Epithelial cell of proximal tubule (primary cell): ENCODE measurements around the gene PACRG. TPM values are rescaled to one million over a fixed set of nuclear protein-coding genes. Genes with fewer than 3 reads are reported as not detected.

Experiments
- DNase-seq: peaks from one replicate; pipeline ENCODE4 v3.0.0-alpha.2; 2011; ENCODE audit warnings: low read depth
- H3K4me3 ChIP-seq: 2 replicates; pipeline ENCODE4 v1.5.1; 2011; ENCODE audit warnings: low read depth, mild to moderate bottlenecking, low read length
- total RNA-seq: library from RNA; depleted of rRNA; stranded (reverse); fragments of >200 nt; gene quantifications from 2 replicates; pipeline ENCODE4 v1.2.3, GENCODE V29; 2015
- TF ChIP-seq, protein P1 (sequence below): conservative IDR thresholded peaks from 2 replicates; pipeline ENCODE4 v1.5.1; 2012; ENCODE audit warnings: low read depth, mild to moderate bottlenecking, low read length

The PACRG gene
- total RNA-seq, 1 donor from 2014 or later = 0.12 TPM

DNA sequence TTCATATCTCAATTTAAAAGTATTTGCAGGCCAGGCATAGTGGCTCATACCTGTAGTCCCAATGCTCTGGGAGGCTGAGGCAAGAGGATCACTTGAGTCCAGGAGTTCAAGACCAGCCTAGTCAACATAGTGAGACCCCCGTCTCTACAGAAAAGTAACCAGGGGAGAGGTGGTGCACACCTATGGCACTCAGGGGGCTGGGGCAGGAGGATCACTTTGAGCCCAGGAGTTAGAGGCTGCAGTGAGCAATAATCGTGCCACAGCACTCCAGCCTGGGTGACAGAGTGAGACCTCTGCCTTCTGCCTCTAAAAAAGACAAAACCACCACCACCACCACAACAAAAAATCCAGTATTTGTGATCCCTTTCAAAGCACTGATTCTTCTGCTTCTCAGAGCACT lies 501.3 kb downstream of the PACRG start:
- H3K4me3 ChIP-seq = no peak overlapping the region
- TF ChIP-seq, protein P1, sequence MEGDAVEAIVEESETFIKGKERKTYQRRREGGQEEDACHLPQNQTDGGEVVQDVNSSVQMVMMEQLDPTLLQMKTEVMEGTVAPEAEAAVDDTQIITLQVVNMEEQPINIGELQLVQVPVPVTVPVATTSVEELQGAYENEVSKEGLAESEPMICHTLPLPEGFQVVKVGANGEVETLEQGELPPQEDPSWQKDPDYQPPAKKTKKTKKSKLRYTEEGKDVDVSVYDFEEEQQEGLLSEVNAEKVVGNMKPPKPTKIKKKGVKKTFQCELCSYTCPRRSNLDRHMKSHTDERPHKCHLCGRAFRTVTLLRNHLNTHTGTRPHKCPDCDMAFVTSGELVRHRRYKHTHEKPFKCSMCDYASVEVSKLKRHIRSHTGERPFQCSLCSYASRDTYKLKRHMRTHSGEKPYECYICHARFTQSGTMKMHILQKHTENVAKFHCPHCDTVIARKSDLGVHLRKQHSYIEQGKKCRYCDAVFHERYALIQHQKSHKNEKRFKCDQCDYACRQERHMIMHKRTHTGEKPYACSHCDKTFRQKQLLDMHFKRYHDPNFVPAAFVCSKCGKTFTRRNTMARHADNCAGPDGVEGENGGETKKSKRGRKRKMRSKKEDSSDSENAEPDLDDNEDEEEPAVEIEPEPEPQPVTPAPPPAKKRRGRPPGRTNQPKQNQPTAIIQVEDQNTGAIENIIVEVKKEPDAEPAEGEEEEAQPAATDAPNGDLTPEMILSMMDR = no peak
- DNase-seq = no peak

DNA sequence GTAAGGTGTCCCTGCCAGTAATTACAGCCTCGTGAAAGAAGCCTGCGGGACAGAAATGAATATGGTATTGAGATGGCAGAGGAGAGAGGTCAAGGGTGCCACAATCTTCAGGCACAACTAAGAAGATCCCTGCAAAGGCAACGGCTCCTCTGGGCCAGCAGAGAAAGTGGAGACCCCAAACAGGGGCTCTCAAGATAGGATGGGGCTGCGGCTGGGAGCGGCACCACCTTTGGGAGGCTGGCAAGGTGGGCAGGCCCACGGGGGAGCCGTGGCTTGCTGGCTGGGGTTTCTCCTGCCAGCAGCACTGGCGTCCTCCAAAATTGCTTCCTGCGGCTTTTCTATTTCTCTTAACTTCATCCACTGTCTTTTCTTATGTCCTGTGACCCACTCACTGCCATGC lies 503.1 kb downstream of the PACRG start:
- no peak for DNase-seq
- no peak overlapping the region for H3K4me3 ChIP-seq
- TF ChIP-seq, protein P1 = no peak

DNA sequence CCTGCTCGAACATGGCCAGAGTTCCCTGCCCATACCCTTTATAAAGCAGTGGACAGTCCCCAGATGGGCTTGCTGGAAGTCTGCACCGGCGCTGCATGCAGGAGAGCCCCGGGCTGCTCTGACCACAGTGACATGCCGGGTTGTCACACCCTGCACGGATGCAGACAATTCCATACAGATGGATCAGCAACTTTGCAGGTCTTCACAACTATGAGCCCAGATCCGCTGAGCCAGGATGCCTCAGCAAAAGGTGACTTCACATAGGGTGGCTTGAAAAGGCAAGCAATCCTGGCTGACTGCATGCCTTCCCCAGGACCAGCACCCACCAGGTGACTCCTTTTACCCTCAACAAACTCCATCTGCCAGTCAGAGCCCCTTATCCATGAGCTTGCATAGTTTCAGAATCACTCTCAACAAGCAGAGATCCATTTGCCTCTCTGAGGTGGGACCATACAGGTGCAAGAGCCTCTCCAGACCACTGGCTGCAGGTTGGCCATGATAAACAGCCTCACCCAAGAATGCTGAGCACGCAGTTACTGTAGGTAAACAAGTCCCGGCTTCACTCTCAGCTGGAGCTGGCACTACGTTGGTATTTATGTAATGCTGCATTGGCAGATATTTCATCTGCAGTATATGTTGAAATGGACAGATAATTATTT lies 503.7 kb downstream of the PACRG start:
- TF ChIP-seq, protein P1 = no peak
- DNase-seq = no peak
- no peak overlapping the region for H3K4me3 ChIP-seq

DNA sequence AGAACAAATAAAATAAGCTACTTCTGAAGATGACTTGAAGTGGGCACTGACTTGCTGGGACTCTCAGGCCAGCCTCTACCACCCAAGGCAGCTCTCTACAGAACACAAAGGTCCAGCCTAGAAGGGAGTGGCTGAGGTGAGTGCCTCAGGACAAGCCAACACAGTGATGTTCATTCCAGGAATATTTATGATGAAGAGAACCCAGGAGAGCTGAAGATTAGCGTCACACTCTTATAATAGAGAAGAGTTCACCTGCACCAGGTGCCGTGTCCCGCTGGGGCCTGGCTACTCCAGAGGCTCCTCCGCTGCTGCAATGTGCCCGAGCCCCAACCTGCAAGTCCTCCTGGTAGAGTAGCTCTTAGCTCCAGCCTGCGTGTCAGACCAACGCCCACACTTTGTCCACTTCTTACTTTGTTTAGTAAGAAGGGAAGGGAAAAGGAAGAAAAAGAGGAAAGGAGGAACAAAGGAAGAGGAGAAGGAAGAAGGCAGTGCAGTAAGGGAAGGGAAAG lies 504.3 kb downstream of the PACRG start:
- no peak for DNase-seq
- H3K4me3 ChIP-seq = no peak overlapping the region
- TF ChIP-seq, protein P1 = no peak

DNA sequence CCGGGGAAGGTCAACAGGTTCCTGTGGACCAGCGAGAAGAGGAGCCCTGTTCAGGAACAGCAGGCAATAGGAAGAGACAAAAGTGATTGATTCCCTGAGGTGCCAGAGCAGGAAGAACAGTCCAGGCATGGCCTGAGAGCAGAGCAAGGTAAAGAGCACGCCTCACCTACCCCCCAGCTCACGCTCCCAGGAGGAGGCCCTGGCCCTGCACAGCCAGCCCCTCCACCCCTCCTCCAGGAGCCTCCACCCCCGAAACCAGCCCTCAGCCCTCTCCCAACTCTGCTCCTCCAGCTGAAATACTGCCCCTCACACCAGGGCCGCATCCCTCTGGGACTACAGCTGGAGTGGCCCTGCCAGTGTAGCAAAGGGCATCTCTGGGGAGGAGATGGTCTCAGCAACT lies 504.9 kb downstream of the PACRG start:
- DNase-seq = no peak
- no peak overlapping the region for H3K4me3 ChIP-seq
- TF ChIP-seq, protein P1 = no peak

DNA sequence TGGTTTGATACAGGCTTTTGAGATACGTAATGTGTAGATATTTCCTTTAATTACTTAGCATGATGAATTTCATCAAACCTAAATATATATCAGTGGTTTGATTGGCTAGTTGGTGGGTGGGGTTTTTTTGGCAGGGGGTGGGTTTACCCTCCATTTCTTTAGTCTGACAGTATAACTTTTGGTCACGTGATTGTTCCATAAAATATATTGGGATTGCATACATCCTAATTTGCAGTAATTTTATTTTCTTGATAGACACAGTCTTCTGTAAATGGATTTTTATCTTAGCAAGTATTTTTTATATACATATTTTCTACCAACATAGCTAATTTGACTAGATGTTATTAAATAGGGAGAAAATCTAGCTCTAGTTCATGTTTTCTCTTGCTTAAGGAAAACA lies 509.3 kb downstream of the PACRG start:
- no peak for DNase-seq
- no peak overlapping the region for H3K4me3 ChIP-seq
- TF ChIP-seq, protein P1 = no peak
